Endothelial cell of umbilical vein (primary cell): ENCODE data around the gene CRLF1. TPM values are rescaled to one million over a fixed set of nuclear protein-coding genes. Genes with fewer than 3 reads are reported as not detected.

Experiments used
- BruUV-seq: library from RNA; stranded (reverse); fragments of 400-500 nt; replicated peaks from 2 replicates; lab custom pipeline; 2021; lab: Mats Ljungman, UMichigan
- CTCF ChIA-PET: fragments of 300-600, 350-600 bp; sonication (Branson Sonifier 250); formaldehyde crosslinking; loops from one replicate; lab custom pipeline; 2021; ENCODE audit warnings: antibody characterized with exemption, inconsistent platforms; lab: Charles Lee
- POLR2A ChIA-PET: fragments of 300-600, 350-600 bp; sonication (Branson Sonifier 250); formaldehyde crosslinking; loops from one replicate; lab custom pipeline; 2021; ENCODE audit warnings: antibody characterized with exemption, inconsistent platforms; lab: Charles Lee
- DNase-seq: peaks from one replicate; pipeline ENCODE4 v3.0.0-alpha.2; 2011; ENCODE audit warnings: low read depth, low spot score
- FAIRE-seq: peaks from 2 replicates; lab custom pipeline; 2011; peaks lifted over from hg19 to GRCh38; lab: Jason Lieb, UNC
- H2AFZ ChIP-seq: 2 replicates; pipeline ENCODE4 v1.6.0; 2012; ENCODE audit warnings: low read depth, low read length, control low read depth, inconsistent platforms
- H3K27ac ChIP-seq: 2 replicates; pipeline ENCODE4 v1.5.1; 2011; ENCODE audit warnings: low read depth, mild to moderate bottlenecking, control low read depth, low read length, moderate library complexity; ENCODE audit not compliant: insufficient read depth
- H3K27me3 ChIP-seq, 2 experiments: 2 replicates each; pipeline versions ENCODE4 v1.6.0 to v1.6.1; 2011; ENCODE audit warnings: low read length in 2 of 2, mixed read lengths in 1 of 2; ENCODE audit not compliant: control insufficient read depth in 2 of 2, insufficient read depth in 2 of 2
- H3K36me3 ChIP-seq, 2 experiments: 2 replicates in 1 of 2; 3 replicates in 1 of 2; pipeline ENCODE4 v1.5.1; 2011; ENCODE audit warnings: low read length in 2 of 2, mild to moderate bottlenecking in 1 of 2, moderate library complexity in 1 of 2; ENCODE audit not compliant: control insufficient read depth in 2 of 2, insufficient read depth in 2 of 2; ENCODE audit errors: extremely low read depth in 1 of 2
- H3K4me1 ChIP-seq: 3 replicates; pipeline ENCODE4 v1.5.1; 2011; ENCODE audit warnings: mild to moderate bottlenecking, low read length; ENCODE audit not compliant: control insufficient read depth, insufficient read depth; ENCODE audit errors: extremely low read depth
- H3K4me2 ChIP-seq: 2 replicates; pipeline ENCODE4 v1.6.1; 2011; ENCODE audit warnings: low read length, control low read depth, mixed read lengths; ENCODE audit not compliant: insufficient read depth
- H3K4me3 ChIP-seq, 3 experiments: fragments of 200-600 bp in 1 of 3; sonication (generic), shearing (Covaris generic) in 1 of 3; replicated peaks in 1 of 3; 2 replicates each; pipeline ENCODE4 v1.5.1; 2011 to 2016; ENCODE audit warnings: control low read depth in 3 of 3, low read length in 3 of 3, mild to moderate bottlenecking in 2 of 3, inconsistent platforms in 1 of 3, low read depth in 1 of 3, moderate library complexity in 1 of 3; ENCODE audit not compliant: insufficient read depth in 1 of 3
- H3K79me2 ChIP-seq: 2 replicates; pipeline ENCODE4 v1.6.0; 2012; ENCODE audit warnings: low read length, inconsistent platforms; ENCODE audit not compliant: control insufficient read depth, insufficient read depth
- H3K9ac ChIP-seq: replicated peaks from 2 replicates; pipeline ENCODE3; 2011; ENCODE audit warnings: low read length, control low read depth; ENCODE audit not compliant: insufficient read depth; ENCODE audit errors: extremely low read depth
- H3K9me1 ChIP-seq: replicated peaks from 3 replicates; pipeline ENCODE4 v1.6.0; 2011; ENCODE audit warnings: mild to moderate bottlenecking, low read length; ENCODE audit not compliant: control insufficient read depth, insufficient read depth; ENCODE audit errors: extremely low read depth
- H3K9me3 ChIP-seq: replicated peaks from 2 replicates; pipeline ENCODE4 v1.5.1; 2012; ENCODE audit warnings: low read length, inconsistent platforms; ENCODE audit not compliant: control insufficient read depth, insufficient read depth
- H4K20me1 ChIP-seq: replicated peaks from 2 replicates; pipeline ENCODE3; 2011; ENCODE audit warnings: mild to moderate bottlenecking, low read length; ENCODE audit not compliant: control insufficient read depth, insufficient read depth; ENCODE audit errors: extremely low read depth
- EZH2 ChIP-seq: IDR thresholded peaks from 2 replicates; pipeline ENCODE4 v1.6.1; 2012; ENCODE audit warnings: borderline replicate concordance, low read depth, mild to moderate bottlenecking, moderate library complexity, low read length, inconsistent platforms; ENCODE audit not compliant: severe bottlenecking
- FOS ChIP-seq: IDR thresholded peaks from 2 replicates; pipeline ENCODE4 v1.6.1; 2011; ENCODE audit warnings: mild to moderate bottlenecking, low read length, moderate library complexity, borderline replicate concordance; ENCODE audit not compliant: insufficient read depth
- GATA2 ChIP-seq: IDR thresholded peaks from 2 replicates; pipeline ENCODE4 v1.7.0; 2011; ENCODE audit warnings: low read depth, mild to moderate bottlenecking, moderate library complexity, mixed read lengths, low read length; ENCODE audit not compliant: insufficient read length, insufficient read depth
- JUN ChIP-seq: IDR thresholded peaks from 2 replicates; pipeline ENCODE4 v1.6.1; 2011; ENCODE audit warnings: borderline replicate concordance, low read depth; ENCODE audit not compliant: insufficient read length, insufficient read depth
- MYC ChIP-seq: IDR thresholded peaks from one replicate; pipeline ENCODE4 v1.6.1; 2011; ENCODE audit warnings: mild to moderate bottlenecking, low read depth, low read length
- POLR2A ChIP-seq: IDR thresholded peaks from 2 replicates; pipeline ENCODE4 v1.6.1; 2012; ENCODE audit warnings: low read depth, mild to moderate bottlenecking, control low read depth, low read length
- POLR2AphosphoS5 ChIP-seq: IDR thresholded peaks from 2 replicates; pipeline ENCODE4 v1.6.1; 2012; ENCODE audit warnings: low read depth, mild to moderate bottlenecking, control low read depth, low read length, moderate library complexity; ENCODE audit not compliant: insufficient read depth
- dilution Hi-C: fragments of 300-500 bp; cut with MboI; formaldehyde crosslinking; loops from one replicate; pipeline ENCODE4 v1.15.0; 2019; ENCODE audit warnings: low sequenced_read_pairs; ENCODE audit not compliant: extremely low pct_ligation_motif_present
- intact Hi-C: fragments of 100-400 bp; cut with micrococcal nuclease; formaldehyde crosslinking; loops from one replicate; pipeline ENCODE4 v1.10.0; 2022
- polyA plus RNA-seq, 4 experiments: library from polyadenylated mRNA; depleted of rRNA in 3 of 4; stranded (reverse) in 3 of 4; unstranded in 1 of 4; fragments of >200 nt; gene quantifications; 2 replicates each; pipeline versions ENCODE4 v1.2.1 to v1.2.3, GENCODE V29; 2011 to 2012; ENCODE audit warnings: missing spikeins in 1 of 4
- total RNA-seq: library from RNA; stranded (reverse); gene quantifications from 2 replicates; pipeline ENCODE4 v1.2.3, GENCODE V29; 2021
- TF ChIP-seq, protein P1 (sequence below), 2 donors: IDR thresholded peaks; 1 replicate in 1 of 2; 2 replicates in 1 of 2; pipeline ENCODE4 v1.5.1; 2011; ENCODE audit warnings: low read length in 2 of 2, mild to moderate bottlenecking in 2 of 2, moderate library complexity in 2 of 2, control low read depth in 1 of 2, inconsistent platforms in 1 of 2, low read depth in 1 of 2; ENCODE audit not compliant: insufficient read depth in 1 of 2; ENCODE audit errors: extremely low read depth in 1 of 2
- TF ChIP-seq, protein P2 (sequence below): IDR thresholded peaks from 2 replicates; pipeline ENCODE4 v1.6.1; 2011; ENCODE audit not compliant: insufficient read depth, insufficient read length

Gene CRLF1
- total and polyA plus RNA-seq, 2 donors (not counting 3 experiments of a cell fraction or from before 2014, with no cell fraction given) = 0.18 TPM; not detected in 1

GRCh38 chr19:18576383-18576782, 30.2 kb downstream of the CRLF1 start:
- H3K36me3 ChIP-seq = peaks cover 4 to 19% of the 10 kb centered on the region in 2 experiments
- no peak overlapping the region for H3K4me3 ChIP-seq
- ChIA-PET POLR2A (no interaction called here), CTCF (interaction anchor here (1.4 to 2.3 kb wide), 3 partner anchors 13 to 55 kb away, joined by 3 to 8 read pairs (median 4); partner anchors contain the start of genes ELL and REX1BD)
- H3K9me1 ChIP-seq = no peaks in the 10 kb centered on the region
- FAIRE-seq (no peak), DNase-seq (no peak)
- no peak overlapping the region for H3K9ac ChIP-seq
- no TSS peak for BruUV-seq
- H3K4me2 ChIP-seq = no peak overlapping the region
- no peak overlapping the region for H2AFZ ChIP-seq
- H3K9me3 ChIP-seq = no peaks in the 10 kb centered on the region
- no peak overlapping the region for H3K27ac ChIP-seq
- no peaks in the 10 kb centered on the region for H4K20me1 ChIP-seq
- H3K4me1 ChIP-seq = peaks cover 13% of the 10 kb centered on the region
- TF ChIP-seq POLR2A = no peak
- TF ChIP-seq FOS = no peak
- no peak for TF ChIP-seq JUN
- TF ChIP-seq, protein P1, sequence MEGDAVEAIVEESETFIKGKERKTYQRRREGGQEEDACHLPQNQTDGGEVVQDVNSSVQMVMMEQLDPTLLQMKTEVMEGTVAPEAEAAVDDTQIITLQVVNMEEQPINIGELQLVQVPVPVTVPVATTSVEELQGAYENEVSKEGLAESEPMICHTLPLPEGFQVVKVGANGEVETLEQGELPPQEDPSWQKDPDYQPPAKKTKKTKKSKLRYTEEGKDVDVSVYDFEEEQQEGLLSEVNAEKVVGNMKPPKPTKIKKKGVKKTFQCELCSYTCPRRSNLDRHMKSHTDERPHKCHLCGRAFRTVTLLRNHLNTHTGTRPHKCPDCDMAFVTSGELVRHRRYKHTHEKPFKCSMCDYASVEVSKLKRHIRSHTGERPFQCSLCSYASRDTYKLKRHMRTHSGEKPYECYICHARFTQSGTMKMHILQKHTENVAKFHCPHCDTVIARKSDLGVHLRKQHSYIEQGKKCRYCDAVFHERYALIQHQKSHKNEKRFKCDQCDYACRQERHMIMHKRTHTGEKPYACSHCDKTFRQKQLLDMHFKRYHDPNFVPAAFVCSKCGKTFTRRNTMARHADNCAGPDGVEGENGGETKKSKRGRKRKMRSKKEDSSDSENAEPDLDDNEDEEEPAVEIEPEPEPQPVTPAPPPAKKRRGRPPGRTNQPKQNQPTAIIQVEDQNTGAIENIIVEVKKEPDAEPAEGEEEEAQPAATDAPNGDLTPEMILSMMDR (IDR thresholded peaks at IDR 0.05; ENCODE audit: extremely low read depth in 1 of 2, insufficient read depth in 1 of 2, low read depth in 1 of 2, low read length in 2 of 2) = no peak
- TF ChIP-seq, protein P2, sequence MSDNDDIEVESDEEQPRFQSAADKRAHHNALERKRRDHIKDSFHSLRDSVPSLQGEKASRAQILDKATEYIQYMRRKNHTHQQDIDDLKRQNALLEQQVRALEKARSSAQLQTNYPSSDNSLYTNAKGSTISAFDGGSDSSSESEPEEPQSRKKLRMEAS = no peak
- TF ChIP-seq POLR2AphosphoS5 = no peak
- TF ChIP-seq GATA2 = no peak
- no peak for TF ChIP-seq EZH2
- TF ChIP-seq MYC = no peak
- intact Hi-C loops = no loop called here
- H3K79me2 ChIP-seq = peaks cover 24% of the 10 kb centered on the region
- H3K27me3 ChIP-seq = no peaks in the 10 kb centered on the region
- dilution Hi-C loops = no loop called here
